Endothelial cell of umbilical vein (primary cell): Measurements from ENCODE around the gene DEPDC7. TPM values are rescaled to one million over a fixed set of nuclear protein-coding genes. Genes with fewer than 3 reads are reported as not detected.

Source experiments
- BruUV-seq: library from RNA; stranded (reverse); fragments of 400-500 nt; replicated peaks from 2 replicates; lab custom pipeline; 2021; lab: Mats Ljungman, UMichigan
- CTCF ChIA-PET: fragments of 300-600, 350-600 bp; sonication (Branson Sonifier 250); formaldehyde crosslinking; loops from one replicate; lab custom pipeline; 2021; ENCODE audit warnings: antibody characterized with exemption, inconsistent platforms; lab: Charles Lee
- POLR2A ChIA-PET: fragments of 300-600, 350-600 bp; sonication (Branson Sonifier 250); formaldehyde crosslinking; loops from one replicate; lab custom pipeline; 2021; ENCODE audit warnings: antibody characterized with exemption, inconsistent platforms; lab: Charles Lee
- DNase-seq: peaks from one replicate; pipeline ENCODE4 v3.0.0-alpha.2; 2011; ENCODE audit warnings: low read depth, low spot score
- FAIRE-seq: peaks from 2 replicates; lab custom pipeline; 2011; peaks lifted over from hg19 to GRCh38; lab: Jason Lieb, UNC
- H2AFZ ChIP-seq: 2 replicates; pipeline ENCODE4 v1.6.0; 2012; ENCODE audit warnings: low read depth, low read length, control low read depth, inconsistent platforms
- H3K27ac ChIP-seq: 2 replicates; pipeline ENCODE4 v1.5.1; 2011; ENCODE audit warnings: low read depth, mild to moderate bottlenecking, control low read depth, low read length, moderate library complexity; ENCODE audit not compliant: insufficient read depth
- H3K27me3 ChIP-seq, 2 experiments: 2 replicates each; pipeline versions ENCODE4 v1.6.0 to v1.6.1; 2011; ENCODE audit warnings: low read length in 2 of 2, mixed read lengths in 1 of 2; ENCODE audit not compliant: control insufficient read depth in 2 of 2, insufficient read depth in 2 of 2
- H3K36me3 ChIP-seq, 2 experiments: 2 replicates in 1 of 2; 3 replicates in 1 of 2; pipeline ENCODE4 v1.5.1; 2011; ENCODE audit warnings: low read length in 2 of 2, mild to moderate bottlenecking in 1 of 2, moderate library complexity in 1 of 2; ENCODE audit not compliant: control insufficient read depth in 2 of 2, insufficient read depth in 2 of 2; ENCODE audit errors: extremely low read depth in 1 of 2
- H3K4me1 ChIP-seq: 3 replicates; pipeline ENCODE4 v1.5.1; 2011; ENCODE audit warnings: mild to moderate bottlenecking, low read length; ENCODE audit not compliant: control insufficient read depth, insufficient read depth; ENCODE audit errors: extremely low read depth
- H3K4me2 ChIP-seq: 2 replicates; pipeline ENCODE4 v1.6.1; 2011; ENCODE audit warnings: low read length, control low read depth, mixed read lengths; ENCODE audit not compliant: insufficient read depth
- H3K4me3 ChIP-seq, 3 experiments: fragments of 200-600 bp in 1 of 3; sonication (generic), shearing (Covaris generic) in 1 of 3; replicated peaks in 1 of 3; 2 replicates each; pipeline ENCODE4 v1.5.1; 2011 to 2016; ENCODE audit warnings: control low read depth in 3 of 3, low read length in 3 of 3, mild to moderate bottlenecking in 2 of 3, inconsistent platforms in 1 of 3, low read depth in 1 of 3, moderate library complexity in 1 of 3; ENCODE audit not compliant: insufficient read depth in 1 of 3
- H3K79me2 ChIP-seq: 2 replicates; pipeline ENCODE4 v1.6.0; 2012; ENCODE audit warnings: low read length, inconsistent platforms; ENCODE audit not compliant: control insufficient read depth, insufficient read depth
- H3K9ac ChIP-seq: replicated peaks from 2 replicates; pipeline ENCODE3; 2011; ENCODE audit warnings: low read length, control low read depth; ENCODE audit not compliant: insufficient read depth; ENCODE audit errors: extremely low read depth
- H3K9me1 ChIP-seq: replicated peaks from 3 replicates; pipeline ENCODE4 v1.6.0; 2011; ENCODE audit warnings: mild to moderate bottlenecking, low read length; ENCODE audit not compliant: control insufficient read depth, insufficient read depth; ENCODE audit errors: extremely low read depth
- H3K9me3 ChIP-seq: replicated peaks from 2 replicates; pipeline ENCODE4 v1.5.1; 2012; ENCODE audit warnings: low read length, inconsistent platforms; ENCODE audit not compliant: control insufficient read depth, insufficient read depth
- H4K20me1 ChIP-seq: replicated peaks from 2 replicates; pipeline ENCODE3; 2011; ENCODE audit warnings: mild to moderate bottlenecking, low read length; ENCODE audit not compliant: control insufficient read depth, insufficient read depth; ENCODE audit errors: extremely low read depth
- CTCF ChIP-seq, 2 donors: IDR thresholded peaks; 1 replicate in 1 of 2; 2 replicates in 1 of 2; pipeline ENCODE4 v1.5.1; 2011; ENCODE audit warnings: low read length in 2 of 2, mild to moderate bottlenecking in 2 of 2, moderate library complexity in 2 of 2, control low read depth in 1 of 2, inconsistent platforms in 1 of 2, low read depth in 1 of 2; ENCODE audit not compliant: insufficient read depth in 1 of 2; ENCODE audit errors: extremely low read depth in 1 of 2
- EZH2 ChIP-seq: IDR thresholded peaks from 2 replicates; pipeline ENCODE4 v1.6.1; 2012; ENCODE audit warnings: borderline replicate concordance, low read depth, mild to moderate bottlenecking, moderate library complexity, low read length, inconsistent platforms; ENCODE audit not compliant: severe bottlenecking
- FOS ChIP-seq: IDR thresholded peaks from 2 replicates; pipeline ENCODE4 v1.6.1; 2011; ENCODE audit warnings: mild to moderate bottlenecking, low read length, moderate library complexity, borderline replicate concordance; ENCODE audit not compliant: insufficient read depth
- GATA2 ChIP-seq: IDR thresholded peaks from 2 replicates; pipeline ENCODE4 v1.7.0; 2011; ENCODE audit warnings: low read depth, mild to moderate bottlenecking, moderate library complexity, mixed read lengths, low read length; ENCODE audit not compliant: insufficient read length, insufficient read depth
- JUN ChIP-seq: IDR thresholded peaks from 2 replicates; pipeline ENCODE4 v1.6.1; 2011; ENCODE audit warnings: borderline replicate concordance, low read depth; ENCODE audit not compliant: insufficient read length, insufficient read depth
- MAX ChIP-seq: IDR thresholded peaks from 2 replicates; pipeline ENCODE4 v1.6.1; 2011; ENCODE audit not compliant: insufficient read depth, insufficient read length
- MYC ChIP-seq: IDR thresholded peaks from one replicate; pipeline ENCODE4 v1.6.1; 2011; ENCODE audit warnings: mild to moderate bottlenecking, low read depth, low read length
- POLR2A ChIP-seq: IDR thresholded peaks from 2 replicates; pipeline ENCODE4 v1.6.1; 2012; ENCODE audit warnings: low read depth, mild to moderate bottlenecking, control low read depth, low read length
- POLR2AphosphoS5 ChIP-seq: IDR thresholded peaks from 2 replicates; pipeline ENCODE4 v1.6.1; 2012; ENCODE audit warnings: low read depth, mild to moderate bottlenecking, control low read depth, low read length, moderate library complexity; ENCODE audit not compliant: insufficient read depth
- dilution Hi-C: fragments of 300-500 bp; cut with MboI; formaldehyde crosslinking; loops from one replicate; pipeline ENCODE4 v1.15.0; 2019; ENCODE audit warnings: low sequenced_read_pairs; ENCODE audit not compliant: extremely low pct_ligation_motif_present
- intact Hi-C: fragments of 100-400 bp; cut with micrococcal nuclease; formaldehyde crosslinking; loops from one replicate; pipeline ENCODE4 v1.10.0; 2022
- polyA plus RNA-seq, 4 experiments: library from polyadenylated mRNA; depleted of rRNA in 3 of 4; stranded (reverse) in 3 of 4; unstranded in 1 of 4; fragments of >200 nt; gene quantifications; 2 replicates each; pipeline versions ENCODE4 v1.2.1 to v1.2.3, GENCODE V29; 2011 to 2012; ENCODE audit warnings: missing spikeins in 1 of 4
- total RNA-seq: library from RNA; stranded (reverse); gene quantifications from 2 replicates; pipeline ENCODE4 v1.2.3, GENCODE V29; 2021

DEPDC7 gene
- total and polyA plus RNA-seq, 2 donors (not counting 3 experiments of a cell fraction or from before 2014, with no cell fraction given), result 0.08 TPM; not detected in 1

GRCh38 chr11:33033493-33033892 is 17.8 kb downstream of the DEPDC7 start:
- no peak overlapping the region for H2AFZ ChIP-seq
- BruUV-seq, result no TSS peak
- no peaks in the 10 kb centered on the region for H3K9me1 ChIP-seq
- H3K36me3 ChIP-seq, result no peaks in the 10 kb centered on the region
- intact Hi-C loops (no loop called here), dilution Hi-C loops (no loop called here)
- CTCF ChIA-PET, result interaction anchor here (1.0 to 1.9 kb wide), 4 partner anchors 11 to 32 kb away, joined by 3 to 5 read pairs (median 4); partner anchors contain the start of gene DEPDC7
- POLR2A ChIA-PET, result no interaction called here
- no peaks in the 10 kb centered on the region for H4K20me1 ChIP-seq
- no peaks in the 10 kb centered on the region for H3K9me3 ChIP-seq
- H3K27me3 ChIP-seq, result peaks cover 0 to 6% of the 10 kb centered on the region in 2 experiments
- no peaks in the 10 kb centered on the region for H3K79me2 ChIP-seq
- H3K9ac ChIP-seq, result no peak overlapping the region
- TF ChIP-seq CTCF (IDR thresholded peaks at IDR 0.05; ENCODE audit: extremely low read depth in 1 of 2, insufficient read depth in 1 of 2, low read depth in 1 of 2, low read length in 2 of 2) (no peak), EZH2 (no peak), MYC (no peak), GATA2 (no peak), MAX (no peak), FOS (no peak), POLR2AphosphoS5 (no peak), POLR2A (no peak), JUN (no peak)
- no peaks in the 10 kb centered on the region for H3K4me1 ChIP-seq
- H3K27ac ChIP-seq, result no peak overlapping the region
- no peak for FAIRE-seq
- H3K4me3 ChIP-seq, result no peak overlapping the region
- no peak for DNase-seq
- no peak overlapping the region for H3K4me2 ChIP-seq
